ENCODE results near the gene ZNF789.
"Not testable (repeated sequence)": the region's sequence is repeated elsewhere in the genome, so short reads cannot be mapped to it uniquely, and the experiment has no call there.

The ZNF789 gene

DNA sequence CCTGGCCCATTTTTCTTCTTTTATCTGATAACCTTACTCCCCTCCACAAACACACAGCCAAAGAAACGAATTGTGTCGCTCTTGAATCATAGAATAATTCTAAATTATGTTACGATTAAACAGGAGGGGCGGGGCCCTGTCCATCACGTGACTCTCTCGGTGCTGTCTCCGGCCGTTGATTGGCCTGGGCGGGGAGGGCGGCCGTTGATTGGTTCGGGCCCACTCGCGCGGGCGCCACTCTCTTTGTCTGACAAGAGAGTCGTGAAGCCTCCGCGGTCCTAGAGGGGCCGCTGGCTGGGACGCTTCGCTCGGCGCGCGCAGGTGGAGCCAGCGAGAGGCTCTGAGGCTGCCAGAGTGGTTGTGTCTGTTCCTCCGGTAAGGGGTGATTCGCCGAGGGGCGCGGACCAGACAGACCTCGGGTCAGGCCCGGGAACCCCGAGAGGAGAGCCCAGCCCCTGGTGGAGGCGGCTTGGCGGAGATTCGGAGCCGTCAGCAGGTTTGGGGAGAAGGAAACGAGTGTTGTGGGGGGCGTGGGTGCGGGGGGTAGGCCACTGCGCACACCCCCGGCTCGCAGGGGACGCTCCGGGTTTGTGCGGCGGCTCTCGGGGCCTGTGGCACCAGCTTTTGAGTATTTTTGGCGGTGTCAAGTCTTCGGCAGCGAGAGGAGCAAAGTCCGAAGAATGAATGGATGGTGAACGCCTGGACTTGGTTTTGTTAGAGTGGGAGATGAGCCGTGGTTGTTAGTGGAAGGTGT, at the start of gene ZNF789:
Gene ZNF789, plus strand, starts transcription at position 330 of the 754 bp plus-strand sequence. CDS start 3,567 bp downstream, outside the sequence.
- peak; percentile 98 for DNase-seq

GRCh38 chr7:99424932-99425730, 47.6 kb upstream of the ZNF789 start:
- DNase-seq = no peak

DNA sequence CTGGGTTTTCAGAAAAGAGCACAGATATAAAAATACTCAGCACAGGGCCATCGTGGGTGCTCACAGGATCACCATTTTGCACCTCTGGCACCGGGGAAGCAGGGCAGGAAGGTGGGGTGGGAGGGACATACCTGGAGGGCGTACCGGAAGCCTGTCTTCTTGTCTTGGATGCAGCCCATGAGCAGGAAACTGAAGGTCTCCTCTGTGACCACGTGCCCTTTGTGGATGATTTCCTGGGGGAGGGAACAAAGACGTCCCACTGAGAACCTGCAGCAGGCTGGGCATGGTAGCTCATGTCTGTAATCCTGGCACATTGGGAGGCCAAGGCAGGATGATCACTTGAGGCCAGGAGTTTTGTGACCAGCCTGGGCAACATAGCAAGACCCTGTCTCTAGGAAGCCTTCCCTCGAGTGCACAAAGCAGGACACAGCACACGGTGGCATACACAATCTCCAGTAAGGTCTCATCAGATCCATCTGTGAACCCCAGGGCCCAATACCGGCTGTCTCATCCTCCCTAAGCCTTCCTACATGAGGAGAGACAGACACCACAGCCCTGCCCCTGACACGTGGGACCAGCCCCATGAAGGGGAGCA, 43.6 kb upstream of the ZNF789 start:
- no peak for DNase-seq

DNA sequence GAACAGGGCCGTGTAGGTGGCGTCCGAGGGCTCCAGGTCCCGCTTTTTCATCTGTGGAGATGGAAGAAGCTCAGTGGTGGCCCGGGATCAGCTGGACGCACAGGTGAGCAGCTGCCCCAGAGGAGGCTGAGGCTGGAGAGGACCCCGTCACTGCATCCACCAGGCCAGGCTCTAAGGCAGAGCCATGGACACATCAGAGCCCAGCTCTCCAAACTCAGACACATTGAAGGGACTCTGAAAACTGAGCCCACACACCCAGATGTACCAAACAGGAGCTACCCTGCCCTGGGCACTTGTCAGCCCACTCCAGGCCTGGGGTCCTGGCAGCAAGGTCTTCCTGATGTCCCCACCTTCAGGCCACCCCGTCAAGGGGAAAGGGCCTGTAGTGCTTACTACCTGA, 42.9 kb upstream of the ZNF789 start:
- no peak for DNase-seq

DNA sequence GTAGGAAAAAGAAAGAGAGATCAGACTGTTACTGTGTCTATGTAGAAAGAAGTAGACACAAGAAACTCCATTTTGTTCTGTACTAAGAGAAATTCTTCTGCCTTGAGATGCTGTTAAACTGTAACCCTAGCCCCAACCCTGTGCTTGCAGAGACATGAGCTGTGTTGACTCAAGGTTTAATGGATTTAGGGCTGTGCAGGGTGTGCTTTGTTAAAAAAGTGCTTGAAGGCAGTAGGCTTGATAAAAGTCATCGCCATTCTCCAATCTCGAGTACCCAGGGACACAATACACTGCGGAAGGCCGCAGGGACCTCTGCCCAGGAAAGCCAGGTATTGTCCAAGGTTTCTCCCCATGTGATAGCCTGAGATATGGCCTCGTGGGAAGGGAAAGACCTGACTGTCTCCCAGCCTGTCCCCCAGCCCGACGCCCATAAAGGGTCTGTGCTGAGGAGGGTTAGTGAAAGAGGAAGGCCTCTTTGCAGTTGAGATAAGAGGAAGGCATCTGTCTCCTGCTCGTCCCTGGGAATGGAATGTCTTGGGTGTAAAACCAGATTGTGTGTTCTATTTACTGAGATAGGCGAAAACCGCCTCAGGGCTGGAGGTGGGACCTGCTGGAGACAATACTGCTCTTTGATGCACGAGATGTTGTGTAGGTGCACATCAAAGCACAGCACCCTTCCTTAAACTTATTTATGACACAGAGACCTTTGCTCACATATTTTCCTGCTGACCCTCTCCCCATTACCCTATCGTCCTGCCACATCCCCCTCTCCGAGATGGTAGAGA, 40.7 kb upstream of the ZNF789 start:
- DNase-seq = not testable (repeated sequence)

GRCh38 chr7:99433158-99433557, 39.5 kb upstream of the ZNF789 start:
- no peak for DNase-seq

DNA sequence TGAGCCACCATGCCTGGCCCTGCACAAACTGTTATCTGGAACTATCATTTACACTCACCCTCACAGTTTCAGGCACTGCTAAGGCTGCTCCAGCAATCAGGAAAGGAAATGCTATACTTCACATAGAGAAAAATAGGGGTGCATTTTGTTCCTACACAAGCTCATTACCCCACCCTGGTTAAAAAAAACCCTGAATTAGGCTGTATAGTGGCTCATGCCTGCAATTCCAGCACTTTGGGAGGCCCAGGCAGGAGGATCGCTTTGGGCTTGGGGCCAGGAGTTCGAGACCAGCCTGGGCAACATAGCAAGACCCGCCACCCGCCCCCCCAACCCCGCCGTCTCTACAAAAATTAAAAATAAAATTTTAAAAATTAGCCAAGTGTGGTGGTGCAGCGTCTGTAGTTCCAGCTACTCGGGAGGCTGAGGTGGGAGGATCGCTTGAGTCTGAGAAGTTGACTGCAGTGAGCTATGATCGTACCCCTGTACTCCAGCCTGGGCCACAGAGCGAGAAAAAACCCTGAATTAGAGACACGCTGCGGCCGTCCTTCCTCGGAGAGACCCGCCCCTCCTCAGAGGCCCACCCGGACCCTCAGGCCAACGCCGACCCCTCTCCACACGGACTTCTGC, 34.6 kb upstream of the ZNF789 start:
- no peak for DNase-seq

DNA sequence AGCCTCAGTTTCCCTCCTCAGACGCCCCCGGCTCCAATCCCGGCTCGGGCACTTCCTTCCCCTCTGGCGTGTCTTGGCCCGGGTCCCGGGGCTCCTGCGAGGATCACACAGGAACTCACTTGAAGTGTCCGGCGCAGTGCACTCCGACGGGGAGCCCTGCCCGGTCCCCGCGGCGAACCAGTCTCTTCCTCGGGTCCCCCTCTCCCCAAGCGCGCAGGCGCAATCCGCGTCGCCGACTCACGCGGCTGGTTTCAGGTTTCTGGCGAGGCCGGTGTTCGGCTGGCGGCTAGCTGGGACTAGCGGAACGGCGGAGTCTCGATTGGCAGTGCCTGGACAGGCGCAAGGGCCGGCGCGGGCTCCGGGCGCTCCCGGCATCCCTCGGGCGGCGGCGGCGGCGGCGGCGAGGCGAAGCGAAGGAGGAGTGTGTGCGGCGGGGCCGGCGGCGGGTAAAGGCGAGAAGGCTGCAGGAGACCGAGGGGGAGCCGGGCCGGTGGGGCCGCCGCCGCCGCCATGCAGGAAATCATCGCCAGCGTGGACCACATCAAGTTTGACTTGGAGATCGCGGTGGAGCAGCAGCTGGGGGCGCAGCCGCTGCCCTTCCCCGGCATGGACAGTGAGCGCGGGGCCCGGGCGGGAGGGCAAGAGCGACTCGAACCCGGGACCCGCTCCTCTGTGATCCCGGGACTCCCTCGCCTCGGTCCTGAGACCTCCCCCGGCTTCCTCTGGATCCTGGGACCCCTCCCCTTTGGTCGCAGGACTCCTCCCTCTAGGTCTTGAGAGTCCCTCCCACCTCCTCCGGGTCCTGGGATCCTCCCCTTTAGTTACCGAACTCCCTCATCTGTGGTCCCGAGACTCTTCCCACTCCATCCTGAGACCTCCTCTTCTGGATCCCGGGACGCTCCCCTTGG, 33.9 kb upstream of the ZNF789 start, which contains the start of the genes CPSF4 and PTCD1:
Gene CPSF4, plus strand, starts transcription at position 371 of the 908 bp plus-strand sequence. Its CDS starts 140 bp downstream, at position 511.
Gene PTCD1, minus strand, starts transcription at position 226 of the 908 bp plus-strand sequence. CDS start 3,556 bp downstream, outside the sequence.
- DNase-seq = peak; percentile 86

DNA sequence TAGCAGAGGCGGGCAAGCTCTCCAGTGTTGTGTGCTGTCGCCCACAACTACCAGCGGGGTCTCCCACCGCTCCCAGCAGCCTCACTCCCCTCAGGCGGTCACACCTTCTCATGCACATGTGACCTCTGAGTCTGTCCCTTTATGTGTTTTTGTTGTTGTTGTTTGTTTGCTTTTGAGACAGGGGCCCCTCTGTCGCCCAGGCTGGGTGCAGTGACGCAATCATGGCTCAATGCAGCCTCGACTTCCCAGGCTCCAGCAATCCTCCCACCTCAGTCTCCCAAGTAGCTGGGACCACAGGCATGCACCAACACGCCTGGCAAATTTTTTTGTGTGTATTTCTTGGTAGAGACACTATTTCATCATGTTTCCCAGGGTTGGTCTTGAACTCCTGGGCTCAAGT, 32.5 kb upstream of the ZNF789 start:
- DNase-seq = no peak

GRCh38 chr7:99446096-99446495, 26.6 kb upstream of the ZNF789 start:
- no peak for DNase-seq

GRCh38 chr7:99447943-99448342, 24.7 kb upstream of the ZNF789 start:
- DNase-seq = no peak

- no peak for DNase-seq
These were observed 23.8 kb upstream of the ZNF789 start for GRCh38 chr7:99448855-99449254.

GRCh38 chr7:99449326-99449725, 23.4 kb upstream of the ZNF789 start:
- no peak for DNase-seq

GRCh38 chr7:99451936-99452335, 20.8 kb upstream of the ZNF789 start:
- DNase-seq = no peak

GRCh38 chr7:99452541-99452940, 20.1 kb upstream of the ZNF789 start:
- DNase-seq = no peak

- no peak for DNase-seq
These were observed 19.6 kb upstream of the ZNF789 start for GRCh38 chr7:99453105-99453504.

DNA sequence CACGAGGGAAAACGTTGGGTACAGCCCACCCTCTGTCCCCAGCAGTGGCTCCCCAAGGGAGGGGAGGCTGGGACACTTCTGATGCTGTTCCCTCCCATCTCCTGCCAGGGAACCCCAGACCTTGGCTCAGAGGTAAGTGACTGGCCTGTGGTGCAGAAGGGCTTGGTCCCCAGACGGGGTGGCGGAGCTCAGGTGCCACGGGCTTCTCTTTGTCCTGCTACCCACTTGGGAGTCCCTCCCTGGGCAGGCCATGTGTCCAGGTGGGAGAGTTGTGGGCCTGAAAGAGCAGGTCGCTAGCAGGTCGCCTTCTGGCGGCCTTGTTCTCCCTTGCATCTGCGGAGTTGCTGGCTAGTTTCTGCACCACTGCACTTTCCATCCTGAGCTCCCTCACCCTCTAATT, 16.8 kb upstream of the ZNF789 start:
- DNase-seq = no peak

- no peak for DNase-seq
These were observed 16.4 kb upstream of the ZNF789 start for GRCh38 chr7:99456288-99456687.

DNA sequence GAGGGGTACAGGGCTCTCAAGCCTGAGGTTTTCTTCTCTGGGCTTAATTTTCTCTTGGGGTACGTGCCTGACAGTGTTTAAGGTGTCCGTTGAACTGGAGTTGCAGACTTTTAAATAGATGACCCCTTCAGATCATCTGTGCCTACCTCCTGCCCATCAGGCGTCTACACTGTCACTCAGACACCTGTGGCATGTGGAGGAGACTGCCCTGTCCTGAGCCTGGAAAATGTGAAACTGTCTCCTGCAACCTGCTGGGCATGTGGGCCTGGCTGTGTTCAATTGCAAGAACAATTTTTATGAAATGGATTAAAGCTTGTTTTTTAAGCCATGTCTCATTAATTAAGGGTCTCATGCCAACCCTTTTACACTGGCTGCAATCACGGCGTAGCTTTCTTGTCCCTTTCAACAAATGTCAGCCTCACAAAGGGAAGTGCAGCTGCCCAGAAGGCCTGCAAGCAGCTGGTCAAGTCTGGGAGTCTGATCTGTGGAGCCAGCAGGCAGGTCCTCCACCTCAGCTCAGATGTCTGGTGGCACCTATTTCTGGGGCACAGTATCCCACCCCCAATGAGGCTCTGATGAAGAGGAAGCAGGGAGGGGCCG, 15.5 kb upstream of the ZNF789 start:
- DNase-seq = no peak

DNA sequence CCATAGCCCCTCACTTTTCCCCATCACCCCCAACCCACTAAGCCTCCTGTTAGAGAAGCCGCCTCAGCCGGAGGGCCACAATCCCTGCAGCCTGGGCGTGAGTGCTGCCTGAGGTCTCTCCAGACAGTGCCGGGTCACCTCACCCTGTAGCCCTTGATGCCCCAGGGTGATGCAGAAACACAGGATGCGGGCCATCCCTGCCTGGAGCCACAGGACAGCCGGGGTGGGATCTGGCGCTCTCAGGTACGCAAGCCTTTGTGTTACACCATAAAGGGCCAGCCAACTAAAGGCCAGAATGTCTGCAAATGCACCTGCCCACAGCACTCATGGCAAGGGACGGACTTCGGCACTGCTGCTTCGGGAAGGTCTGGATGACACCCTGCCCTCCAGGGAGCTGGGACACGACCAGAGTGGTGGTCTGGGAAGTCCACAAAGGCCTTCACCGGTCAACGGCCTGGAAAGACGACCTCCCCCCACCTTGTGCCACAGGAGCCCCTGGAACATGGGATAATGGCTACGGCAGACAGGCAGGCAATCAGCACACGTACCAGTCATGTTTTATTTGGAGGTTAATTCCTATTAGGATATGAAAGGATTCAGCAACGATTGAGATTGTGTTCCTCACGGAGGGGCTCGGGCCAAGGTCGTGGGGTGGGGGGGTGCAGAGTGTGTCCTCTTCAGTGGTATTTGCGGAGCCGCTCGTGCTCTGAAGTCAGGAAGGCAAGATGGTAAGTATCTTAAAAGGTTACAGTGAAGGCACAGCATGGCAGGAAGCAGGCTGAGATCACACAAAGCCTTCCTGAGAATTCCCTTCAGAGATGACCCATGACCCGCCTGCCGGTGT, 14.8 kb upstream of the ZNF789 start:
- DNase-seq = no peak

Data from activated CD4-positive, alpha-beta T cell treated with anti-CD3 and anti-CD28 coated beads, Interleukin-2, amount 50 U/mL, for 1 hour (primary cell).